Nephron progenitor cell (in vitro differentiated cells): ENCODE results near the gene MCCC2.

Experiments
- DNase-seq: peaks from one replicate; pipeline ENCODE4 v3.0.0; 2021
- H3K27ac Mint-ChIP-seq: 2 replicates; pipeline ENCODE4 v1.8.0; 2021; ENCODE audit warnings: mild to moderate bottlenecking, moderate library complexity, mixed read lengths
- H3K27me3 Mint-ChIP-seq: 2 replicates; pipeline ENCODE4 v1.8.0; 2021; ENCODE audit warnings: mild to moderate bottlenecking, low read depth, mixed read lengths; ENCODE audit not compliant: poor library complexity
- H3K36me3 Mint-ChIP-seq: 2 replicates; pipeline ENCODE4 v1.8.0; 2021; ENCODE audit warnings: low read depth, mixed read lengths
- H3K4me1 Mint-ChIP-seq: 2 replicates; pipeline ENCODE4 v1.8.0; 2021; ENCODE audit warnings: mixed read lengths
- H3K4me3 Mint-ChIP-seq: 2 replicates; pipeline ENCODE4 v1.8.0; 2021; ENCODE audit warnings: mild to moderate bottlenecking, moderate library complexity, mixed read lengths
- H3K9me3 Mint-ChIP-seq: 2 replicates; pipeline ENCODE4 v1.8.0; 2021; ENCODE audit warnings: mild to moderate bottlenecking, moderate library complexity, mixed read lengths
- CTCF ChIP-seq: fragments of 200-600 bp; sonication (generic); IDR thresholded peaks from 2 replicates; pipeline ENCODE4 v1.5.0; 2021; ENCODE audit warnings: antibody characterized with exemption

The MCCC2 gene

GRCh38 chr5:71651579-71651978 lies 64.4 kb downstream of the MCCC2 start:
- Mint-ChIP-seq H3K4me1 (peaks cover 50% of the 10 kb centered on the region), H3K9me3 (no peaks in the 10 kb centered on the region), H3K4me3 (peak overlapping the region; percentile 19), H3K27ac (peak overlapping the region; percentile 92), H3K36me3 (peaks cover 67% of the 10 kb centered on the region), H3K27me3 (no peaks in the 10 kb centered on the region)
- DNase-seq = no peak
- TF ChIP-seq CTCF = no peak

- TF ChIP-seq CTCF = no peak
- Mint-ChIP-seq H3K9me3 (no peaks in the 10 kb centered on the region), H3K27me3 (no peaks in the 10 kb centered on the region), H3K36me3 (peaks cover 67% of the 10 kb centered on the region), H3K4me1 (peaks cover 50% of the 10 kb centered on the region), H3K27ac (peak overlapping the region; percentile 97), H3K4me3 (no peak overlapping the region)
- DNase-seq = no peak
These were observed 65.2 kb downstream of the MCCC2 start for GRCh38 chr5:71652349-71652748.

- Mint-ChIP-seq H3K4me3 (peak overlapping the region; percentile 69), H3K36me3 (peaks cover 67% of the 10 kb centered on the region), H3K27me3 (no peaks in the 10 kb centered on the region), H3K9me3 (no peaks in the 10 kb centered on the region), H3K4me1 (peaks cover 50% of the 10 kb centered on the region), H3K27ac (peak overlapping the region; percentile 97)
- no peak for TF ChIP-seq CTCF
- DNase-seq = peak; percentile 45
These were observed 65.8 kb downstream of the MCCC2 start for GRCh38 chr5:71652803-71653543.

- no peaks in the 10 kb centered on the region for H3K9me3 Mint-ChIP-seq
- H3K4me1 Mint-ChIP-seq = peaks cover 15% of the 10 kb centered on the region
- peaks cover 35% of the 10 kb centered on the region for H3K36me3 Mint-ChIP-seq
- H3K4me3 Mint-ChIP-seq = no peak overlapping the region
- H3K27me3 Mint-ChIP-seq = peaks cover 10% of the 10 kb centered on the region
- H3K27ac Mint-ChIP-seq = no peak overlapping the region
- no peak for DNase-seq
- TF ChIP-seq CTCF = no peak
These were observed 71.9 kb downstream of the MCCC2 start for GRCh38 chr5:71658916-71659662.

- no peak overlapping the region for H3K27ac Mint-ChIP-seq
- no peak overlapping the region for H3K4me3 Mint-ChIP-seq
- H3K36me3 Mint-ChIP-seq = peaks cover 14% of the 10 kb centered on the region
- no peak for TF ChIP-seq CTCF
- peaks cover 10% of the 10 kb centered on the region for H3K27me3 Mint-ChIP-seq
- peaks cover 19% of the 10 kb centered on the region for H3K4me1 Mint-ChIP-seq
- DNase-seq = no peak
- no peaks in the 10 kb centered on the region for H3K9me3 Mint-ChIP-seq
These were observed 75.2 kb downstream of the MCCC2 start for GRCh38 chr5:71662381-71662780.
